ENCODE results near the gene FAM204A.

Gene FAM204A

DNA sequence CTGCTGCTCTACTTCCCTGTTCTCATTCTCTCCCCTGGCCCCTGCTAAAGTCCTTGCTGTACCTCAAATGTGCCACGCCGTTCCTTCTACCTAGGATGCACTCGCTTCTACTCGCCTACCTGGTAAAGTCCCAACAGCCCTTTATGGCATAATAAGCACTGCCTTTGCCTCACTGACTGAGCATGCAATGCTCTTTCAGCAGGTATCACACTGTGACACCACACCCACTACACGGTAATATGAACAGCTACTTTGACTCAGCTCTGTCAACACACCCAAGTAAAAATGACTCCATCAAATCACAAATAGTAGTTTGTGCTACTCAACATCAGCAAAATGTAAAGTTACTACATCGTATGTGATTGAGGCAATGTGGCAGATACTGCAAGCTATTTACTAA is 37.6 kb downstream of the FAM204A start:
- no peak for DNase-seq (ENCODE audit: insufficient read length)
- TF ChIP-seq POLR2A (IDR thresholded peaks at IDR 0.05; ENCODE audit: low read depth, low read length) (no peak), POLR2AphosphoS5 (IDR thresholded peaks at IDR 0.05; ENCODE audit: low read depth, low read length) (no peak), TAF1 (IDR thresholded peaks at IDR 0.05; ENCODE audit: borderline replicate concordance, low read depth, low read length) (no peak)
- FAIRE-seq: no peak

DNA sequence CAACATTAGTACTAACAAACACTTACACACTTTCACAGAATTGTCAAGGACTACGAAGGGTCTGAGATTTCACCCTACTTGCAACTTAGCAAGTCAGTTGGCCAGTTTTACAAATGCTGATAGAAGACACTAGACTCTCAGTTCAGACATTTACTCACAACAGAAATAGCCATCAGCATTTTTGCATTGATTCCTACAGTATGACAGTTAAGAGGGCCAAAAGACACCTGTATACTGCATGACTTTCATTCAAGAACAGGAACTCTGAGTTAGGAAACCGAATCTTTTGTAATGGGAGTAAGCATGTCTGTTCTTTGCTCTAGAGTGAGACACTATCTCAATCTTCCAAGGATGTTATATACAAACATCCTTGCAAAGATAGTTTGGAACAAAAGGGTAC is 40.9 kb downstream of the FAM204A start:
- no peak for DNase-seq (ENCODE audit: insufficient read length)
- FAIRE-seq: no peak
- TF ChIP-seq TAF1 (IDR thresholded peaks at IDR 0.05; ENCODE audit: borderline replicate concordance, low read depth, low read length) (no peak), POLR2A (IDR thresholded peaks at IDR 0.05; ENCODE audit: low read depth, low read length) (no peak), POLR2AphosphoS5 (IDR thresholded peaks at IDR 0.05; ENCODE audit: low read depth, low read length) (no peak)

DNA sequence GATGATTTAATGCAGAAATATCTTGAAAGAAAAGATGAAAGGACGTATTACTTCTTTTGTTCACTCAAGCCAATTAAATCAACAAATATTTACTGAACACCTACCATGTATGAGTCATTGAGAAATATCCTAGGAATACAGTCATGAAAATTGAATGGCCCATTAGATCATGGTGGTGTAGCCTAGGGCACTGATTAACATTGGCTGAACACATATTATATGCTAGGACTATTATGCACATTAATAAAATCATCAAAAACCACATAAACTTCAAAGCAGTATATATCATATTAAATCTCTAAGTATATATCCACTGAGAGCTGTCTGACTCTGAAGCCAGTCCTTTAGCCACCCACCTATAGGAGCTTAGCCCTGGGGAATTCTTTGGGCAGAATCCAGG is 41.8 kb downstream of the FAM204A start:
- DNase-seq (ENCODE audit: insufficient read length): no peak
- no peak for FAIRE-seq
- TF ChIP-seq POLR2A (IDR thresholded peaks at IDR 0.05; ENCODE audit: low read depth, low read length) (no peak), POLR2AphosphoS5 (IDR thresholded peaks at IDR 0.05; ENCODE audit: low read depth, low read length) (no peak), TAF1 (IDR thresholded peaks at IDR 0.05; ENCODE audit: borderline replicate concordance, low read depth, low read length) (no peak)

DNA sequence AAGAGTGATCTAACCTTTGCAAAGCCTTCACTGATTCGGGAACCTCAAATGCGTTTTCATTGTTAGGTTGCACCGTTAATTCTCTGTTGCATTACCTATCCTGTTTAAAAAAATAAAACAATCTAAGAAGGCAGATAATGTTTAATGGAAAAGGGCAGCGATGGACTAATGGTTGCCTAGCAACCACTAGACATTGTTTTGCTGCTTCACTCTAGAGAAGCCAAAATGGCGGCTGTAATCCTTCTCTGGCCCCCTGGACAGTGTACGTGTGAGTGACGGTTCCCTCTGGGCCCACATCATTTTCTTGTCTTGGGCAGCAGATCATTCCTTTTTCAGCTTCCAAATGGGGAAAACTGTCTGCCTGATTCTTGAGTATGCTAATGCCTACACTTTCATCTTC is 43.3 kb downstream of the FAM204A start:
- TF ChIP-seq POLR2AphosphoS5 (IDR thresholded peaks at IDR 0.05; ENCODE audit: low read depth, low read length): no peak
- TF ChIP-seq TAF1 (IDR thresholded peaks at IDR 0.05; ENCODE audit: borderline replicate concordance, low read depth, low read length): no peak
- no peak for TF ChIP-seq POLR2A (IDR thresholded peaks at IDR 0.05; ENCODE audit: low read depth, low read length)
- FAIRE-seq (no peak), DNase-seq (ENCODE audit: insufficient read length) (no peak)

DNA sequence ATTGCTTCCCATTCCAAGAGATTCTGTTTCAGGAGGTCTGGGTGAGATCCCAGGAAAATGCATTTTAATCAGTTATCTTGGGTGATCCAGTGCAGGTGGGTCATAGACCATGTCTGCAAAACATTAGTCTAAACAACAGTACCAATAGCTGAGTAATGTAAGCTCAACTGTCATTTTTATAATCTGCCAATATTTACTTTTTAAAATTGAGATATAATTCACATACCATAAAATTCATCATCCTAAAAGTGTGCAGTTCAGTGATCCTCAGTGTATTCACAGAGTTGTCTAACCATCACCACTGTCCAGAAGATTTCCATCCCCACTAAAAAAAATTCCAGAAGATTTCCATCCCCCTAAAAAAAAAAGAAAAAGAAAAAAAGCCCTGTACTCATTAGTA is 51.0 kb downstream of the FAM204A start:
- FAIRE-seq (no peak), DNase-seq (ENCODE audit: insufficient read length) (no peak)
- TF ChIP-seq TAF1 (IDR thresholded peaks at IDR 0.05; ENCODE audit: borderline replicate concordance, low read depth, low read length) (no peak), POLR2AphosphoS5 (IDR thresholded peaks at IDR 0.05; ENCODE audit: low read depth, low read length) (no peak), POLR2A (IDR thresholded peaks at IDR 0.05; ENCODE audit: low read depth, low read length) (no peak)

DNA sequence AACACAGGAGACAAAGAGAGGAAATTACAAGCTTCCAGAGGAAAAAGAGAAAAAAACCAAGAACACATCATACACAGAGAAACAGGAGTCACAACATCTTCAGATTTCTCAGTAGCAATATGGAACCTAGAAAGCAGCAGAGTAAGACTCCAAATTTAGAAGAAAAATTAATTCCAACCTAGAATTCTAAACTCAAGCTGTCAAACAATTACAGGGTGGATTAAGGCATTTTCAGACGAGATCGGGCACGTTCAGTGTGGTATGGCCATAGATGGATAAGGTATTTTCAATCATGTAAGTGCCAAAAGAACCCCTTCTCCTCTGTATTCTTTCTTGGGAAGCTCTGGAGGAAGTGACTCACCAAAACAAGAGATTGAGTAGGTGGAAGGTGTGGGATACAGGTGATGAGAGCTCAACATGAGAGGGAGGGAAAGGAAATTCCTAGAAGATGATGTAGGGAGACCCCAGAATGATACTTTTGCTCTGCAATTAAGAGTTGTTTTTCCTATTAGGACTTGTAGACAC is 51.6 kb downstream of the FAM204A start:
- no peak for TF ChIP-seq POLR2AphosphoS5 (IDR thresholded peaks at IDR 0.05; ENCODE audit: low read depth, low read length)
- DNase-seq (ENCODE audit: insufficient read length): no peak
- no peak for FAIRE-seq

DNA sequence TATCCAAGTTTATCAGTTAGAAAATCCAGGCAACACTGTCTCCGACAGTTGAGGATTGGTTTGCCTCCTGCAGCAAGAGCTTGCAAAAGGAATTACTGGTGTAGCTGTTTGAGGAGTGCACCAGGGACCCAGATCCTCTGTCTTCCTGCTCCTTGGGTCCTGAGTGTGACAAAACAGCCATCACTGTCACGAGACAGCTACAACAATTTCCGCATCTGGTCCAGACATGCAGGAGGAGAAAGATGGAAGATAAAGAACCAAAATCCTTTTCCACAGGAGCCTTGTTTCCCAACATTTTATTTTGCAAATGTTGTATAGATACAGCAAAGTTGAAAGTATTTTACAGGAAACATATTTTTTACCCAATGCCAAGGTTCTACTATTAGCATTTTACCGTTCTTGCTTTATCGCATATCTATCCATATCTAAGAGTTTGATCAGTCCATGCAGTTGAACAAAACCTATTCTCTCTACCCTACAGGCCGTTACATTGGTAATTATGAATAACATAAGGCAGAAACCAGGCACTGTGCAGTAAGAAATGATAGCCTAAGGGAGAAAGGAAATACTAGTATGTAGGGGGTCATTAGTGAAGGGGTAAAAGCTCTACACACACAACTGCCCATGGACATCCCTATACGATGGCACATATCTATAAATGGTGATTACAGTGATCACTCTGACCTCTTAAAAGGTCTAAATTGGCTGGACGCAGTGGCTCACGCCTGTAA is 54.9 kb downstream of the FAM204A start:
- no peak for FAIRE-seq
- no peak for DNase-seq (ENCODE audit: insufficient read length)
- TF ChIP-seq POLR2A (IDR thresholded peaks at IDR 0.05; ENCODE audit: low read depth, low read length) (no peak), TAF1 (IDR thresholded peaks at IDR 0.05; ENCODE audit: borderline replicate concordance, low read depth, low read length) (no peak), POLR2AphosphoS5 (IDR thresholded peaks at IDR 0.05; ENCODE audit: low read depth, low read length) (no peak)

DNA sequence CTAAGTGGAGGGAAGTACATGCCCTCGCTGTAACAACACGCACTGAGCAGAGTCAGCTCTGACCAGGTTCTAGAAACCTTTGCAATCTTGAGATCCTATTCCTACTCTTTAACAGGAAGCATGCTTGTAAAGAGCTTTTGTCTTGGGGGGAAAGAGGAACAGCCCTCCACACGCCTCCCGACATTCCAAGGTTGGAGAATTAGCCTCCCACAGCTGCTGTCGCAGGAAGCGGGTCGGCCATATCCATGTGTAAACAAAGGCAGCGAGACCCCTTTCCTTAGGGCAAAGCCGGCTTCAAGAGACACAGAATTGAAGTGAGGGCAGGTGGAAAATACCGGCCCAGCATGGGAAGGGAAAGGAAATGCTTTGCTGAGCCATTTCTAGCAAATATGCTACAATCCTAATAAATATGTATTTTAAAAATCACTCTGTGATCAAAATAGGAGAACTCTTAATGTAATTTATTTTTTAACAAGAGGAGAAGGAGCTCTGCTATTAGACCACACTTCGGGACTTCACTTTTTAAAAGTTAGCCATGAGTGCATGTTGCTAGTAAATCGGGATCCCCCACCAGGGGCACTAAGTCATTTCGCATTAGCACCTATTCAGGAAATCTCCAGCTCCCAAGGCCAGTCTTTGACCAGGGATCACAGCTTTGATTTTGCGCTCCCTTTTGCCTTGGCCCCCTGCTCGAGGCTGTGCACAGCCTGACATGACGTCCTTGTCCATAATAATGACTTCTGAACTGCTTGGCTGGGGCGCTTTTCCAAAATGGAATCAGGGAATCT is 55.9 kb downstream of the FAM204A start:
- FAIRE-seq (no peak), DNase-seq (ENCODE audit: insufficient read length) (no peak)
- TF ChIP-seq POLR2AphosphoS5 (IDR thresholded peaks at IDR 0.05; ENCODE audit: low read depth, low read length) (no peak), POLR2A (IDR thresholded peaks at IDR 0.05; ENCODE audit: low read depth, low read length) (no peak)

DNA sequence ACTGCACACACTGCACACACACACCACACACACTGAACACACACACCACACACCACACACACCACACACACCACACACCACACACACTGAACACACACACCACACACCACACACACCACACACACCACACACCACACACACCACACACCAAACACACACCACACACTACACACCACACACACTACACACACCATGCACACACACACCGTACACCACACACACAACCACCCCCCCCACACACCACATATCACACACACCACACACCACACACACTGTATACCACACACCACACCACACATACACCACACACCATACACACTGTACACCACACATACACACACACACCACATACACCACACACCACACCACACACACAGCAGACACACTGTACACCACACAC is 59.5 kb downstream of the FAM204A start:
- DNase-seq (ENCODE audit: insufficient read length) (no peak), FAIRE-seq (peak; percentile 95)
- no peak for TF ChIP-seq TAF1 (IDR thresholded peaks at IDR 0.05; ENCODE audit: borderline replicate concordance, low read depth, low read length)
- TF ChIP-seq POLR2AphosphoS5 (IDR thresholded peaks at IDR 0.05; ENCODE audit: low read depth, low read length): no peak
- no peak for TF ChIP-seq POLR2A (IDR thresholded peaks at IDR 0.05; ENCODE audit: low read depth, low read length)

DNA sequence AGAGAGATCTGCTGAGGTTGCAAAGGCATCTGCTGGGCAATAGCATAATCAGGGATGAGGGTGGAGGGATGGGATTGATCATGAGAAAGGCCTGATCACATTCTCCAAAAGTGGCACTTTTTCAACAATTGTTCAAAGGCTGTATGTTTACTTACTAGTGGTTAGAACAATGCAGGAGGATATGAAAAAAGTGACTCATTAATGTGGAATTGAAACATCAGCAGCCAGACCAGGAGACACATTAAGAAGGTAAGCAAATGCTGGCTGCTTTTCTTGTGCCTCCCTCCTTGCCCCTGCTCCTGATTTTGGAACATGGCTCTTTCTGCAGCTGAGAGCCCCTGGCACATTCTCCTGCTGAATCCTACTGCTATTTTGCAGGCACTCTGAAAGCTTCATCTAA is 63.5 kb downstream of the FAM204A start:
- no peak for TF ChIP-seq POLR2A (IDR thresholded peaks at IDR 0.05; ENCODE audit: low read depth, low read length)
- FAIRE-seq (no peak), DNase-seq (ENCODE audit: insufficient read length) (no peak)

DNA sequence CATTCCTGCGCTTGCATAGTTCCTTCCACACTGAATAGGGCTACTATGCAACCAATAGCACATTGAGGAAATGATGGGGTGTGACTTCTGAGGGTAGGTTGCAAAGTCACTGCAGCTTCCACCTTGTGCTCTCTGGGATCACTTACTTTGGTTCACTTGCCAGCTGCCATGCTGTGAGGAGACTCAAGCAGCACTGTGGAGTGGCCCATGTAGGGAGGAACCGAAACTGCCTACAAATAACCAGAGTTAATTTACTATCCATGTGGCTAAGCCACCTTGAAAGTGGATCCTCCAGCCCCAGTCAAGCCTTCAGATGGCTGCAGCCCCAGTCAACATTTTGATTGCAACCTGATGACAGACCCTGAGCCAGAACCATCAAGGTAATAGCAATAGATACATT is 64.3 kb downstream of the FAM204A start:
- no peak for FAIRE-seq
- TF ChIP-seq POLR2A (IDR thresholded peaks at IDR 0.05; ENCODE audit: low read depth, low read length) (no peak), TAF1 (IDR thresholded peaks at IDR 0.05; ENCODE audit: borderline replicate concordance, low read depth, low read length) (no peak), POLR2AphosphoS5 (IDR thresholded peaks at IDR 0.05; ENCODE audit: low read depth, low read length) (no peak)
- no peak for DNase-seq (ENCODE audit: insufficient read length)

DNA sequence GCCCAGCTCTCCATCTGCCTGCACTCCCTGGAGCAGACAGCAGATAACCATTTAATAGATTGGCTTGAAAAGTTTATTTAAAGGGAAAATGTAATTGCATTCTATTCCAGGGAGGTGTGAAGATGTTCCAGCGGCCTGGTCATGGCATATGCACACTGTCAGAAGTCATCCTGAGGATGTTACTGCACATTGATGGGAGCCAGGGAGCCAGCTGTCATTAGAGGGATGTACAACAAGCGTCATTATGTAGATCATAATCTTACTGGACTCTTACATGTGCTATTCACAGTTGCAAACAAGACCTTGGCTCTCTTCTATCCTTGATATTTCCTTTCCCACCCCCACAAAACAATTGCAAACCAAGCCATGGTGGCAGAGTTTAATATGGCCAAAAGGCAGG is 65.4 kb downstream of the FAM204A start:
- DNase-seq (ENCODE audit: insufficient read length) (no peak), FAIRE-seq (no peak)
- no peak for TF ChIP-seq TAF1 (IDR thresholded peaks at IDR 0.05; ENCODE audit: borderline replicate concordance, low read depth, low read length)
- no peak for TF ChIP-seq POLR2A (IDR thresholded peaks at IDR 0.05; ENCODE audit: low read depth, low read length)
